Measurements from ENCODE around the gene FAM76B.

GRCh38 chr11:95802806-95803205 is 13.2 kb upstream of the FAM76B start:
- TF ChIP-seq CTCF (IDR thresholded peaks at IDR 0.05) (no peak), POLR2A (IDR thresholded peaks at IDR 0.05) (no peak)
